GM21737 (cell line): ENCODE data around the gene PDK4.
"Not testable (repeated sequence)": the region's sequence is repeated elsewhere in the genome, so short reads cannot be mapped to it uniquely, and the experiment has no call there.

Source experiments
- ATAC-seq: cut with Tn5 transposase; IDR thresholded peaks from one replicate; pipeline ENCODE4 v1.9.1; 2021; ENCODE audit warnings: mild to moderate bottlenecking, moderate library complexity; ENCODE audit not compliant: unreplicated experiment

Gene PDK4

GRCh38 chr7:95578299-95578855 is 17.9 kb downstream of the PDK4 start:
- no peak for ATAC-seq

GRCh38 chr7:95577137-95577536 is 19.2 kb downstream of the PDK4 start:
- ATAC-seq, result no peak

GRCh38 chr7:95569720-95570119 is 26.6 kb downstream of the PDK4 start:
- no peak for ATAC-seq

- no peak for ATAC-seq
Observed at GRCh38 chr7:95560674-95561073, 35.6 kb downstream of the PDK4 start.

GRCh38 chr7:95558864-95559263 is 37.5 kb downstream of the PDK4 start:
- ATAC-seq, result no peak

GRCh38 chr7:95556777-95557176 is 39.5 kb downstream of the PDK4 start:
- ATAC-seq, result no peak

GRCh38 chr7:95553939-95554338 is 42.4 kb downstream of the PDK4 start:
- ATAC-seq, result no peak

- not testable (repeated sequence) for ATAC-seq
Observed at GRCh38 chr7:95552010-95552926, 44.0 kb downstream of the PDK4 start.

GRCh38 chr7:95550546-95550945 is 45.8 kb downstream of the PDK4 start:
- ATAC-seq, result no peak

GRCh38 chr7:95549818-95550529 is 46.3 kb downstream of the PDK4 start:
- no peak for ATAC-seq

GRCh38 chr7:95547361-95548348 is 48.7 kb downstream of the PDK4 start:
- no peak for ATAC-seq

- ATAC-seq, result no peak
Observed at GRCh38 chr7:95546647-95547046, 49.7 kb downstream of the PDK4 start.

GRCh38 chr7:95545673-95546072 is 50.6 kb downstream of the PDK4 start:
- ATAC-seq, result no peak

GRCh38 chr7:95545007-95545615 is 51.2 kb downstream of the PDK4 start:
- no peak for ATAC-seq

- ATAC-seq, result no peak
Observed at GRCh38 chr7:95544171-95544570, 52.1 kb downstream of the PDK4 start.

GRCh38 chr7:95543312-95543711 is 53.0 kb downstream of the PDK4 start:
- no peak for ATAC-seq

GRCh38 chr7:95540366-95540765 is 56.0 kb downstream of the PDK4 start:
- ATAC-seq, result no peak

- ATAC-seq, result no peak
Observed at GRCh38 chr7:95539426-95539825, 56.9 kb downstream of the PDK4 start.

- no peak for ATAC-seq
Observed at GRCh38 chr7:95537468-95537867, 58.8 kb downstream of the PDK4 start.

GRCh38 chr7:95536656-95537311 is 59.5 kb downstream of the PDK4 start:
- ATAC-seq, result no peak
